ENCODE results near the gene ALAD. TPM values are rescaled to one million over a fixed set of nuclear protein-coding genes. Genes with fewer than 3 reads are reported as not detected.
A peak's percentile ranks its signal among the peaks of the same experiment; 100 is the strongest.
"Not testable (repeated sequence)": the region's sequence is repeated elsewhere in the genome, so short reads cannot be mapped to it uniquely, and the experiment has no call there.

ALAD gene
- total RNA-seq (2014; rRNA removed; shearing (Covaris generic)): 7.7 and 13.3 TPM in 2 replicates

DNA sequence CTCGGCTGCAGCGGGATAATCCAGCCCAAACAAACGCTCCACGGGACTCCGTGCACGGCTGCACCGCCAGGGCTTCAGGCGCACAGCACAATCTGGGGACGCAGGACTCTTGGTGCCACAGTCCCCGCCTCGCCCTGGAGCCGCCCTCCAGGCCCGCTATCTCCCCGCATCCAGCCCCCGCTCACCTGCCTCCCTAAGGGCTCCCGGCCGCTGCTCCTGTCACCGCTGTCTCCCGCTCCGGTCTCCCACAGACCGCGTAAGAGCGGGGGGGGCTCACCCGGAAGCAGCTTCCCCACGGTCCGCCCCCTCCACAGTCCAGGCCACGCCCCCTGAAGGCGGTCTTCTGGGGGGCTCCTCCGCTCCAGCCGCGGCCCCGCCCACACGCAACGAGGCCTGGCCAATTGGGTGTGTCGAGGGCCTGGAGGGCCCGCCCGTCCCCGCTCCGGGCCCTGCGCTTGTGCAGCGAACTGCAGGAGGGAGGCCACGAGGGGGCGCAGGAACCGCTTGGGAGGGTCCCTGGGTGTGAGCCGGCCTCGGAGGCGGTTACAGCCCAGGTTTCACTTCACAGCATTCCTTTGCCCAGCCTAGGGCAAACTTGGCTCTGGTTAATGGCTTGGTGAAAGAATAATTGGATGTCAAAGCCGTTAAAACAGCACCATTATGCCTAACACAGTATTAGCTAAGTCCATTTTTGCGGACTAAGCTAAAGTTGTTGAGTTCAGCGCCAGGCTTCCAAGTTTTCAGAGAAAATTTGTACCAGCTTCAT is at the start of gene ALAD:
Gene ALAD, minus strand, starts transcription at position 258 of the 766 bp plus-strand sequence. CDS start 7,725 bp downstream, outside the sequence.
- DNase-seq (ENCODE audit: low read depth): peak; percentile 100

DNA sequence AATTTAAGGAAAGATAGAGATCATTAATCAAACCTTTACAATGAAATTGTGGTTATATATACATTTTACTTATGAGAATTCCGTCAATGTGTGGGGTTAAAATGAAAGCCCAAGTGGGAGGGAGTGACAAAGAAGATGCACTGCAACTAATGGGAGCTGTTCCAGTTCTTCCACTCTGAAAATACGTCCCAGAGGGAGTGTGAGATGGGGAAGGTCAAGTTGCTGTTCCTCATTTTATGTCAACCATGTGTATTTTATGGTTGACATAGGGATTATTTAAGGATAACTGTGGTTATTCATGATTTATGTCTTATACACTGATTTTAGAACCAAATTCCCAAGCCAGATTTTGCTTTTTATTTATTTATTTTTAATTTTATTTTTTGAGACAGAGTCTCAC is 48.3 kb upstream of the ALAD start:
- no peak for DNase-seq (ENCODE audit: low read depth)

DNA sequence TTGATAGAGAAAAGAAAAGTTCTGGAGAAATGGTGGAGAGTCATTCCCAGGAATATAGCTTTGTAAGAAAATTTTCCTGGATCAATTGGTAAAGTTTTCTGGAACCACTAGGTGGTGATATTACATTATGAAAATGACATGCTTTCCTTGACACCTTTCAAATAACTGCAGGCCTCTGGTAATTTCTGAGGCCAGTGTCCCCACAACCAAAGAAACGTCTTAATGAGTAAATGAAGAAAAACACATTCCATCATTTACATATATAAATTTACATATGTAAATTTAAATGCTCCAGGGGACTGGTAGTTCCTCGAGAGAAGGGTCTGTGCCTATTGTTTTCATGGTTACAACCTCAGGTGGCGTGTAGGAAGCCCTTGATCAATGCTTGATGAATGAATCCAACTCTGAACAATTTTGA is 45.2 kb upstream of the ALAD start:
- DNase-seq (ENCODE audit: low read depth): peak; percentile 34

DNA sequence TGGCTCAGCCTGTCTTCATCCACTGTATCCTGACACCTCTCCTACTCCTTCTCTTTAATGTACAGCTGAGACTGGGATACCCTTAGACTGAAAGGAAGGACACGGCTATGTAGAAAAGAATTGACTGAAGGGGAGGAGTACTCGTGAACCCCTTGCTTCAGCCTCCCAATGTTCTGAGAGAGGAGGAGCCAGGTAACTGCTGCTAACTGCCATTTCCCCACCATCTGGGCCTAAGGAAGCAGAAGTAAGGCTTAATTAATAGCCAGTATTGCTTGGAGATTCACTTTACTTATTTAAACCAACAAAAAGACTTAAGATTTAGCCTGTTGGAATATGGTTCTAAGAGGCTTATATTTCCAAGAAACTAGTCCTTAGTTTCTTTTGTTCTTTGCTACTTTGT is 43.7 kb upstream of the ALAD start:
- no peak for DNase-seq (ENCODE audit: low read depth)

DNA sequence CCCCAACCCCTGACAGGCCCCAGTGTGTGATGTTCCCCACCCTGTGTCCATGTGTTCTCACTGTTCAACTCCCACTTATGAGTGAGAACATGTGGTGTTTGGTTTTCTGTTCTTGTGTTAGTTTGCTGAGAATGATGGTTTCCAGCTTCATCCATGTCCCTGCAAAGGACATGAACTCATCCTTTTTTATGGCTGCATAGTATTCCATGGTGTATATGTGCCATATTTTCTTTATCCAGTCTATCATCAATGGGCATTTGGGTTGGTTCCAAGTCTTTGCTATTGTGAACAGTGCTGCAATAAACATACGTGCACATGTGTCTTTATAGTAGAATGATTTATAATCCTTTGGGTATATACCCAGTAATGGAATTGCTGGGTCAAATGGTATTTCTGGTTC is 36.6 kb upstream of the ALAD start:
- not testable (repeated sequence) for DNase-seq (ENCODE audit: low read depth)

DNA sequence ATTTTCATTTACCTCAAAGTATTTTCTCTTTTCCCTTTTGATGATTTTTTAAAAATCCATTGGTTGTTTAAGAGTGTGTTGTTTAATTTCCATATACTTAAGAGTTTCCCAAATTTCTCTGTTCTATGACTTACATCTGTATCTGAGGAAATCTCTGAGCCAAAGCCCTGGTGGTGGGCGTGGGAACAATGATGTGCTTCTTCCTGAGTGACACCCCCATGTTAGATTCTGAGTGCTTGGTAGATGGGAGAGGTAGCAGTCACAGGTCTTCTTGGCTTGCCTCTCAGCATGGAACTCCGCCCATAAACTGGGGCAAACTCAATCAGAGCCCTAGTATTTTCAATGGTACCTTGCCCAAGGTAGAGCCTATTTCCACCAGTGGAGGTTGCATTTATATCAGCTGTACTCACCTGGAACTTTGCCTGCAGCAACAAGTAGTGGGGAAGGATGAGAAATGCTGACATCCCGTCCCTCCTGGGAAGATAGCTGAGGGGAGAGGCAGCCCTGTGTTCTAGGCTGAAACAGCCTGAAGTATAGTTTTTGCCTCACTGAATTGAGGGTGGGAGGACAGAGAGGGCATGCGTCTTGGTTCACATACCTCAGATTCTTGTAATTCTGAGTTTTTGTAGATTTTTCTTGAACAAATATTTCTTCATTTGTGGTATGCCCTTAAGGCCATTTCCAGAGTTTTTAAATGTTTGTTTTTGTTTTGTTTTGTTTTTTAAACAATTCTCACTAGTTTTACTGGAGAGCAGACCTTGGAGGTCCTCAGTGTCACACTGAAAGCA is 35.8 kb upstream of the ALAD start:
- DNase-seq (ENCODE audit: low read depth): no peak

DNA sequence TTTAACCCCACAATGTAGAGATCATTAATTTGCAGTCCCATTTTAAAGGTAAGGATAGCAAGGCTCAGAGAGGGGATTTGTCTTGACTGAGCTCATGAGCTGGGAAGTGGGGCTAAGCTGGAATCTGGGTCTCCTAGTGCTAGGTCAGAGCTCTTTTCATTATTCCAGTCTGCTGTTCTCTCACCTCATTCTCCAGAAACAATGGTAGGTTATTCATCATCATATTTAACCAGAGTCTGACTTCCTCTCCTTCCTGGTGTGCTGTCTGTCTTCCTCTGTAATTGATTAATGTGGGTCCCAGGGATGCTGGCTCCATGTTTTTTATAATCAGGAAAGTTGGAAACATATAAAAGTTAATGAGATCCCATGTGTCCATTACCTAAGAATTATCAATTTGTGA is 30.1 kb upstream of the ALAD start:
- no peak for DNase-seq (ENCODE audit: low read depth)

DNA sequence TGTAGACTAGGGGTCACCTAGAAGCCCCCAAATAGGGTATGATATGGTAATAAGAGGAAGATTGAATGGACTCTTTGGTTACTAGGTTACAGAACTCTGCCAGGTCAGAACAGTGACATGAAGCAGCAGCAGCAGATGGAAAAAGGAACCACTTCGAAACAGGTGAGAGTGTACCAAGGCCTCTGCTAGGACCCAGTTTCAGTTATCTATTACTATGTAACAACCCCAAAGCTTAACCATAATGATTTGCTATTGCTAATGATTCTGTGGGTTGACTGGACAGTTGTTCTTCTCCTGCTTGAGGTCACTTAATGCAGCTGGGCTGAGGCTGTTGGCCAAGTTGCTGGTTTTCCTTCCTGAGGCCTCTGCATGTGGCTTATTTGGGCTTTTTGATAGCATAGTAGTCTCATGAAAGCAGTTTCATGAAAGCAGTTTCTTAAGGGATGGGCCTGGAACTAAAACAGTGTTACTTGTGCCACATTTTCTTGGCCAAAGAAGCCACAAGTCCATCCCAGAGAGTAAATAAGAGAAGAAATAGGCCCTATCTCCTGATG is 27.1 kb upstream of the ALAD start:
- no peak for DNase-seq (ENCODE audit: low read depth)

DNA sequence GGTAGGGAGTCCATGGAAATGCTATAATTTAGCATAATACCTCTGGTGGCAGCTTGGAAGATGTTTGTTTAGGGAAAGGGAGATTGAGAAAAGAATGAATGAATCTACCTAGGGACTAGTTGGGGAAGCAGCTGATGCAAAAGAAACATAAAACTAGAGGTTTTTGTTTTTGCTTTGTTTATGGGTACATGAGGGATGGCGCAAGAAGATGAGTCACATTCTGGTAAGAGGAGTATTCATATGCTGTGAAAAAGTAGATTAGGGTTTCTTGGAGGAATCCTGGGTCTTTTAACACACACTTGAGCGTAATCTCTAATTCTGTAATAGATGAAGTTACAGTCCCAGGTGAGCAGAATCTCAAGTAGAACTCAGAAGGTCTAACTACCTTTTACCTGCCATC is 26.5 kb upstream of the ALAD start:
- DNase-seq (ENCODE audit: low read depth): no peak

DNA sequence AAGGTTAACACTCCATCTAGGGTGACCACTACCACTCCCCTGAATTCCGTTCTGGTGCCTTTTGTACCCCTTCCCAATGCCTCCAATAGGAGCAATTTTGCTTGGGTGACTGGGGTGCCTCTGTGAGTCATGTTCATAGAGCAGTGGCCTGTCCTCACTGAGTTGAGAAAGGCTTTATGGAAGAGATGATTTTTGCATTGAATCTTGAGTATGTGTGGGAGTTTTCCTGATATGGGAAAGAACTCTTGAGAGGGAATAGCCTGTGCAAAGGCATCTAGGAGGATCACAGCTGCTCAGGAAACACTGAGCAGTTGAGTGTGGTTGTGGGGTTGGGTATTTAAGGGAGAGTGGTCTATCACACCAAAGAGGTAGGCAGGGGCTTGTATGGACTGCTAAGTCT is 25.6 kb upstream of the ALAD start:
- DNase-seq (ENCODE audit: low read depth): no peak

DNA sequence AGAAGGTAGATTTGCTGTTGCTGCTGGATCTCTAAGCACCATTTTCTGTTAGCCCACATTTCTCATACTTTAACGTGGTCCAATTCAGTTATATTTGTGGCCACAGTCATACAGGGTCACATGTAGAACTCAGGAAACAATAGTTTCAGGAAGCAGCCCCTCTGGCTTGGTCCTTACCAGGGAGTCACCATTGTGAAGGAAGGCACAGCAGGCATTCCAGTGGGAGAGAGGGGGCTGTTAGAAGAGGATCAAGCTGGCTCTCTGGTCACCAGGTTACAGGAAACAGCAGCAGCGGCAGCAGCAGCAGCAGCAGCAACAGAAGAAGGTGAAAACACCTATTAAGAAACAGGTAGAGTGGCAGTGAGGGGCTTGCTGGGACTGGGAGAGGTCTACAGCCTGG is 24.0 kb upstream of the ALAD start:
- DNase-seq (ENCODE audit: low read depth): no peak

DNA sequence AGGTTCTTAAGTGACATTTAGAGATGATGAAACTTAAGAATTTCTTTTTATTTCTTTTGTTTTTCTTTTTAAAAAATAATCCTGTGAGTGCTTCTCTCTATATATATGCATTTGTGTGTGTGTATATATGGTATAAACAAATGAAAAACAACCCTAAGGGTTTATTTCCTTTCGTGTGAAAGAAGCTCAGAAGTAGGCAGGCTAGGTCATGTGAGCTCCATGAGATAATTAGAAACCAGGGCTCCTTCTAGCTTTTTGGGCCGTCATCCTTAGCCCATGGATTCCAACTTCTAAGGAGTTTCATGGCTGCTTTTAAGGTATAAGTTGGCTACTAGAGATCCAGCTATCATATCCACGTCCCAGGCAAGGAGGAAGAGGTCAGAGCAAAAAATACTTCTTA is 20.6 kb upstream of the ALAD start:
- DNase-seq (ENCODE audit: low read depth): no peak

DNA sequence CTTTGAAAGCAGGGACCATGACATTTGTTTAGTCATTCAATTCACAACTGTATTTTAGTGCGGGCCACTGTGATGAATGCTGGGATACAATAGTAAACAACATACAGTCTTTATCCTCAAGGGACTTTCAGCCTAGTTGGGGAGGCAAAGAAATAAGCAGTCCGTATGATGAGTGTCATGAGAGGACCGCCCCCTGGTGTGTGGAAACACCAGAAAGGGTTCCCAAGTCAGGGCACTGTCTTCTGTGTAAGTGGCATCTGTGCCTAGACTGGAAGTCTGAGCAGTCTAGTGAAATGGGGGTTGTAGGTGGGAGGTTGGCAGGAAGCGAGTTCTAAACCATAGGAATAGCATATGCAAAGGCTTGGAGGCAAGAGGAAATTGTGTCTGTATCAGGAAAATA is 16.3 kb upstream of the ALAD start:
- no peak for DNase-seq (ENCODE audit: low read depth)

DNA sequence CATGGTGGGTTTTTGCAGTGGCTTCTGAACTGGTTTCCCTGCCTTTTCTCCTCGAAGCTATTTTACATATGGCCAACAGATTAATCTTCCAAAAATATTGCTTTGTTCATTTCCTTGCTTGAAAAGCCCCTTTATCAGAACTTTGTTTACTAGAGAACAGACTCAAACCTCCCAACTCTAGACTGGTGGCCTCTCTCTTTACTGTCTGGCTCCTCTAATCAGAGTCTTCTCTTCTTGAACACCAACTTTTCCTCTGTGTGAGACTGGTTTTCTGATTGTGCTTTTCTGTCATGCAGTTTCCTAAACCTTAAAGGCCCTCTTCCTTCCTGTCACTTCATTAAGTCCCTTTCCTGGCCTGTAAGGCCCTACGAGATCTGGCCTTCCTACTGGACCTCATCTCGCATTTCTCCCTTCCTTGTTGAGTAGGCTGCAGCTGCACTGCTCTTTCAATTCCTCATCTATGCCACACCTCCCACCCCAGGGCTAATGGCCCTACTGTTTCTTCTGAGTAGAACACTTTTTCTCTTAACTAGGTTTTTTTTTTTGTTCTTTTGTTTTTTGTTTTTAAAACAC is 15.2 kb upstream of the ALAD start:
- no peak for DNase-seq (ENCODE audit: low read depth)

DNA sequence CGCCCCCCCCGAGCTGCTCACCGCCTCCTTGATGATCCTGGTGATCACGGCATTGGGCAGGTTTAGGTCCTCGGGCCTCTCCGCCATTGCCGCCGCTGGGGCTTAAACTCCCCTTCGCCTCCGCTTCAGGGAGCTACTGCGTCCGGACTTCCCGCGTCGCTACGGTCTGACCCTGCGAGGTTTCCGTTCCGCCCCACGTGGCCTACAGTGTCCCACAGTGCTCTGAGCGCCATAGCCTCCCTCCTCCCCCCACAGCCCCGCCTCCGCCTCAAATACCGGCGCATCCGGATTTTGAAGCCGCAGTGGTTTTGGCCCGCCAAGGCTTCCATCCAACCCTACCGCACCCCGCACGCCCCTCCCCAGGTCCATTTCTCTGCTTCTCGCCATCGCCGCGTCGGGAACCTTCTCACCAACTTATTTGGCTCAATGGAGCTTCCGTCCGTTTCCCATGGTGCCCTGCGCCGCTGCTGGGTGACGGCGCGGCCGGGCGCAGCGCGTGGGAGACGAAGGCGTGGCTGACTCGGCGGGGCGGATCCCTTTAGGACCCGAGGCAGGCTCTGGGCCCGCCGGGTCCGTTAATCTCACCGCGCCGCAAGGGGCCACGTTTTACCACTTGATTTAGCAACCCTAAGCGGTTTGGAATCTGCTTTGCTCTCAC is 9.3 kb upstream of the ALAD start, which contains the start of the genes C9orf43 and POLE3:
Gene C9orf43, plus strand, starts transcription at position 541 of the 658 bp plus-strand sequence. CDS start 2,747 bp downstream, outside the sequence.
Gene POLE3, minus strand, starts transcription at position 469 of the 658 bp plus-strand sequence. Its CDS starts 382 bp downstream, at position 87.
- peak; percentile 100 for DNase-seq (ENCODE audit: low read depth)

DNA sequence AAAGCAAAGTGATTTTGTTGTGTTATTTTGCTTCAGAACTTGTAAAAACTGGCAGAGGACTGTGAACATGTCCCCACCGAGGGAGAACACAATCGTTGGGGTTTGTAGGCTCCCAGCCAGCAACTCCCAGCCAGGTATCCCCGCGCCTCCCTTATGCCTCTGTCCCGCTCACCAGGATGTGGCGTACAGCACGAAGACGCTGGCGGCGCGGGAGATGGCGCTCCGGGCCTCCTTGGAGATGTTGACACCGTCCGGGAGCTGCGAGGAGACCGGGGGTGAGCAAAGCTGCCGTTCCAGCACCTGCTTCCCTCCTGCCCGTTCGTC is 8.8 kb upstream of the ALAD start:
- no peak for DNase-seq (ENCODE audit: low read depth)

DNA sequence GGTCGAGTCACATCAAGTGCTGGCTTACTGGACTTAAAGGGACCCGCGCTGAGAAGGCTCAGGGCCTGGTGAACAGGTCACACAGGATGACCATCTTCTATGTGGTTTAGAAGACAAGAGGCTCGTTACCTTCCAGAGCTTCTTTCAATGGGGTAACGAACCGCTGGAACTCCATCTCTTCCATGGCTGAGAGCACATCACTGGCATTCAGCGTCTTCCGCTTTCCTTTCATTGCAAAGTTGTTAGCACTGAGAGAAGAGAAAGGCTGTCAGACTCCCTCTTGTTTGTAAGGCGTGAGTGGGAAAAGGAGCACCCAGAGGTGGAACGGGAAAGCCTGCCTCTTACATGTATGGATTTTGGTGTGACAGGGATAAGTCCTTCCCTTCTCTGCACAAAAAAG is 8.4 kb upstream of the ALAD start:
- DNase-seq (ENCODE audit: low read depth): no peak

DNA sequence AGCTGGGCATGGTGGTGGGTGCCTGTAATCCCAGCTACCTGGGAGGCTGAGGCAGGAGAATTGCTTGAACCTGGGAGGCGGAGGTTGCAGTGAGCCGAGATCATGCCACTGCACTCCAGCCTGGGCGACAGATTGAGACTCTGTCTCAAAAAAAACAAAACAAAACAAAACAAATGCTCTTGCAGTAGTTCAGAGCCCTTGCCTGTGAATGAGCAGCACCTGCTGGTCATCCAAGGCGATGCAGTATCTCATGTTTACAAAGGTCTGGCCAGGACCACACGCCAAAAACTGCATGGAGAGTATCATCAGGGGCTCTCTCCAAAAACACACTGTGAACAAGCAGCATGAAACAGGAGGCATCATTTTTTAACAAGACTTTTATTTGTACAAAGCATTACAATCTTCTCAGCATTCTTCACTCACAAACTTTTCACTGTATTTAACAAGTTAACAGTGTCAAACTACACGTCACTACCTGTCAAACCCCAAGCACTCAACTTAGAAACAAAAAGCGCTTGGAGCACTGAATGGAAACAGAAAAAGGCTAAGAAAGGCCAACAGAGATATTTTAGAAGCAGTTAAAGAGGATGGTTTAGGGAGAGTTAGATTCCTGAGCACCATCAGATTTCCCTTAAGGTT is 5.9 kb upstream of the ALAD start:
- DNase-seq (ENCODE audit: low read depth): peak; percentile 69

DNA sequence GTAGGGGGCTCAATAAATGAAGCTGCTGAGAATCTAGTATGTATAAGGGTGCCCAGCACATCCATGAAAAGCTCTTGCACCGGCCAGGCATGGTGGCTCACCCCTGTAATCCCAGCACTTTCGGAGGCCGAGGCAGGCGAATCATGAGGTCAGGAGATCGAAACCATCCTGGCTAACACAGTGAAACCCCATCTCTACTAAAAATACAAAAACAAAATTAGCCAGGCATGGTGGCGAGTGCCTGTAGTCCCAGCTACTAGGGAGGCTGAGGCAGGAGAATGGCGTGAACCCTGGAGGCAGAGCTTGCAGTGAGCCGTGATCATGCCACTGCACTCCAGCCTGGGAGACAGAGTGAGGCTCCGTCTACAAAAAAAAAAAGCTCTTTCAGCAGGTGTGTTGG is 5.3 kb upstream of the ALAD start:
- not testable (repeated sequence) for DNase-seq (ENCODE audit: low read depth)

DNA sequence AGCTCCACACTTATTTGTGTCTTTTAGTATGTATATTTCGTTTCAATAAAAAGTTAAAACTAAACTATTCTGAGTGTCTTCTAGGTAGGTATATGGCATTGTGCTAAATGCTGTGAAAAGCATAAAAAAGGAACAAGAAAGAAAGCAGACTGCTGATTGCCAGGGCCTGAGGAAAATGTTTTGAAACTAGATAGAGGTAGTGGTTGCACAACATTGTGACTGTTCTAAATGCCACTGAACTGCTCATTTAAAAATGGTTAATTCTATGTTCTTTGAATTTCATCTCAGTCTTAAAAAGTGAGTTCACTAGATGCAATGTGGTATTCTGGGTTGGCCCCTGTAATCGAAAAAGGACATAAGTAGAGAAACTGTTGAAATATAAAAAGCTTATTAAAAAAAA is 2.6 kb upstream of the ALAD start:
- DNase-seq (ENCODE audit: low read depth): no peak

DNA sequence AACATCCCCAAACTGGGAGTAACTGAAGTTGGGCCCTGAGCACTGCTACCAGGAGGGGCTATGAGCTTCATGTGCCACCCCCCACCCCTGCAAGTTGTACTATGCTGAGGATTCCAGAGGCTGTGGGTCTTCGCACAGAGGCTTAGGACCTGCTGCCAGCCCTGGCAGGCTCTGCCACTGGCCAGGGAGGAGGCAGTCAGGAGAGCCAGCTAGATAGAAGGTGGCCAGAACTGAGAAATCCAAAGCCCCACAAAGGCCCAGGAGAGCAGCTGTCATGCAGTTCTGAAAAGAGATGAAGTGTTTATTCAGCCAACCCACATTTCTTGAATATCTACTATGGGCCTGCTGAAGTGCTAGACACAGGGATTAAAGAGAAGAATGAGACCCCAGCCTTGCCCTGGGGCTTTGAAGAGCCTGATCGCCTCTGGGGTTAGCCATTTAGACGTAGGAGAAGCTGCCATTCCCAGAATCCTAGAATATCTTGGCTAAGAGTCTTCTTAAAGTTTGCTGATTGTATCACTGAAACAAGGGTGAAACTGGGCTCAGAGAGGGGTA is 1.4 kb downstream of the ALAD start:
- no peak for DNase-seq (ENCODE audit: low read depth)

Data from Daoy (cell line).